GM18907 (cell line): ENCODE measurements around the gene UBR7.
A peak's percentile ranks its signal among the peaks of the same experiment; 100 is the strongest.
"Not testable (repeated sequence)": the region's sequence is repeated elsewhere in the genome, so short reads cannot be mapped to it uniquely, and the experiment has no call there.

ENCODE experiments used
- ATAC-seq: cut with Tn5 transposase; IDR thresholded peaks from one replicate; pipeline ENCODE4 v1.9.1; 2021; ENCODE audit warnings: mild to moderate bottlenecking, moderate library complexity; ENCODE audit not compliant: unreplicated experiment

UBR7 gene

GRCh38 chr14:93186956-93187355, 20.1 kb upstream of the UBR7 start:
- ATAC-seq, result no peak

- no peak for ATAC-seq
Measured at GRCh38 chr14:93195316-93195999, 11.6 kb upstream of the UBR7 start.

- ATAC-seq, result no peak
Measured at GRCh38 chr14:93199031-93199430, 8.0 kb upstream of the UBR7 start.

- no peak for ATAC-seq
Measured at GRCh38 chr14:93200553-93200952, 6.5 kb upstream of the UBR7 start.

GRCh38 chr14:93201155-93201704, 5.8 kb upstream of the UBR7 start:
- ATAC-seq, result no peak

GRCh38 chr14:93207468-93208308, 632 bp downstream of the UBR7 start:
- ATAC-seq, result peak; percentile 48

GRCh38 chr14:93212432-93212831, 5.4 kb downstream of the UBR7 start:
- ATAC-seq, result peak; percentile 59

- no peak for ATAC-seq
Measured at GRCh38 chr14:93214598-93214997, 7.5 kb downstream of the UBR7 start.

GRCh38 chr14:93219103-93219726, 12.2 kb downstream of the UBR7 start:
- peak; percentile 52 for ATAC-seq

GRCh38 chr14:93220509-93220908, 13.5 kb downstream of the UBR7 start:
- ATAC-seq, result no peak

GRCh38 chr14:93223565-93223964, 16.5 kb downstream of the UBR7 start:
- no peak for ATAC-seq

GRCh38 chr14:93228550-93228949, 21.5 kb downstream of the UBR7 start:
- no peak for ATAC-seq

- ATAC-seq, result no peak
Measured at GRCh38 chr14:93230539-93230938, 23.5 kb downstream of the UBR7 start.

- no peak for ATAC-seq
Measured at GRCh38 chr14:93231129-93231979, 24.3 kb downstream of the UBR7 start.

GRCh38 chr14:93232159-93232558, 25.1 kb downstream of the UBR7 start:
- ATAC-seq, result no peak

- ATAC-seq, result not testable (repeated sequence)
Measured at GRCh38 chr14:93233078-93233477, 26.0 kb downstream of the UBR7 start.

- no peak for ATAC-seq
Measured at GRCh38 chr14:93234798-93235197, 27.7 kb downstream of the UBR7 start.

- no peak for ATAC-seq
Measured at GRCh38 chr14:93239869-93240677, 33.0 kb downstream of the UBR7 start.

GRCh38 chr14:93240678-93241000, 33.6 kb downstream of the UBR7 start:
- no peak for ATAC-seq
